Astrocyte of the cerebellum (primary cell): ENCODE data around the gene COL23A1.
A peak's percentile ranks its signal among the peaks of the same experiment; 100 is the strongest.

Source experiments
- DNase-seq: peaks from one replicate; pipeline ENCODE4 v3.0.0-alpha.2; 2011; ENCODE audit warnings: low read depth
- H3K4me3 ChIP-seq: 2 replicates; pipeline ENCODE4 v1.5.1; 2011; ENCODE audit warnings: mild to moderate bottlenecking, low read depth, low read length, moderate library complexity
- CTCF ChIP-seq: IDR thresholded peaks from 2 replicates; pipeline ENCODE4 v1.5.1; 2012; ENCODE audit warnings: low read length, low read depth, moderate library complexity, mild to moderate bottlenecking; ENCODE audit errors: missing control alignments
- in situ Hi-C: cut with HindIII; loops from 2 replicates; pipeline ENCODE4 v1.10.0; 2017; ENCODE audit warnings: low sequenced_read_pairs

COL23A1 gene

GRCh38 chr5:178546675-178547033 is 43.5 kb downstream of the COL23A1 start:
- DNase-seq: no peak
- in situ Hi-C loops: no loop called here
- TF ChIP-seq CTCF: no peak
- no peak overlapping the region for H3K4me3 ChIP-seq

GRCh38 chr5:178545941-178546674 is 44.1 kb downstream of the COL23A1 start:
- TF ChIP-seq CTCF: no peak
- no peak overlapping the region for H3K4me3 ChIP-seq
- in situ Hi-C loops: no loop called here
- no peak for DNase-seq

- no peak overlapping the region for H3K4me3 ChIP-seq
- no peak for DNase-seq
- no peak for TF ChIP-seq CTCF
- in situ Hi-C loops: no loop called here
These were observed 45.0 kb downstream of the COL23A1 start for GRCh38 chr5:178545176-178545575.

- DNase-seq: no peak
- no peak for TF ChIP-seq CTCF
These were observed 45.9 kb downstream of the COL23A1 start for GRCh38 chr5:178544166-178544834.

GRCh38 chr5:178542455-178542854 is 47.7 kb downstream of the COL23A1 start:
- no peak for TF ChIP-seq CTCF
- peak; percentile 88 for DNase-seq
- in situ Hi-C loops: no loop called here
- H3K4me3 ChIP-seq: no peak overlapping the region

More at GRCh38 chr5:178544166-178544834, 45.9 kb downstream of the COL23A1 start:
- in situ Hi-C loops: no loop called here
- no peak overlapping the region for H3K4me3 ChIP-seq

GRCh38 chr5:178540526-178540925 is 49.7 kb downstream of the COL23A1 start:
- in situ Hi-C loops: no loop called here

More at GRCh38 chr5:178540526-178540925, 49.7 kb downstream of the COL23A1 start:
- DNase-seq: no peak
- no peak for TF ChIP-seq CTCF
- no peak overlapping the region for H3K4me3 ChIP-seq
